K562 (cell line): ENCODE measurements around the gene HOGA1. TPM values are rescaled to one million over a fixed set of nuclear protein-coding genes. Genes with fewer than 3 reads are reported as not detected.
A peak's percentile ranks its signal among the peaks of the same experiment; 100 is the strongest.

Experiments used
- ATAC-seq: fragments of 200-7000 bp; cut with Tn5 transposase; 3 replicates; pipeline ENCODE4 v1.9.1; 2020; ENCODE audit warnings: moderate library complexity
- BruUV-seq: library from RNA; stranded (reverse); fragments of 400-500 nt; replicated peaks from 2 replicates; lab custom pipeline; 2021; lab: Mats Ljungman, UMichigan
- CTCF ChIA-PET: fragments of 300-600 bp; formaldehyde crosslinking; extraction: SDS; loops from one replicate; lab custom pipeline; 2021; ENCODE audit warnings: low intra/inter-chr PET ratio; lab: Yijun Ruan, JAX
- POLR2A ChIA-PET: fragments of 300-600, 350-650 bp; sonication (Branson Sonifier 250); formaldehyde crosslinking; extraction: SDS; loops from one replicate; lab custom pipeline; 2021; ENCODE audit warnings: antibody characterized with exemption, inconsistent platforms; lab: Yijun Ruan, JAX
- DNase-seq, 4 experiments: peaks; one replicate each; pipeline versions ENCODE4 v3.0.0 to v3.0.0-alpha.2; 2011 to 2018; ENCODE audit warnings: low spot score in 3 of 4, mixed read lengths in 3 of 4; ENCODE audit errors: extremely low read depth in 1 of 4
- FAIRE-seq: peaks from 2 replicates; lab custom pipeline; 2011; peaks lifted over from hg19 to GRCh38; lab: Jason Lieb, UNC
- H2AFZ ChIP-seq: 2 replicates; pipeline ENCODE4 v1.6.0; 2011; ENCODE audit warnings: low read depth, low read length, control low read depth, inconsistent platforms
- H3K27ac ChIP-seq: fragments of 200-600 bp; 3 replicates; pipeline ENCODE4 v1.8.0; 2011; ENCODE audit warnings: low read depth, mild to moderate bottlenecking, control low read depth, inconsistent platforms, low read length, moderate library complexity, mixed read lengths; ENCODE audit errors: extremely low read depth
- H3K27me3 ChIP-seq, 2 experiments: fragments of 300-600 bp in 1 of 2; 2 replicates in 1 of 2; 3 replicates in 1 of 2; pipeline versions ENCODE4 v1.6.0 to v1.8.0; 2011; ENCODE audit warnings: inconsistent platforms in 2 of 2, low read length in 2 of 2, mild to moderate bottlenecking in 1 of 2, mixed read lengths in 1 of 2, moderate library complexity in 1 of 2; ENCODE audit not compliant: control insufficient read depth in 2 of 2, insufficient read depth in 2 of 2
- H3K36me3 ChIP-seq: fragments of 300-600 bp; 3 replicates; pipeline ENCODE4 v1.8.0; 2011; ENCODE audit warnings: mild to moderate bottlenecking, low read length, inconsistent platforms; ENCODE audit not compliant: control insufficient read depth, insufficient read depth
- H3K4me1 ChIP-seq, 2 experiments: fragments of 200-600 bp in 1 of 2; replicated peaks in 1 of 2; 2 replicates in 1 of 2; 3 replicates in 1 of 2; pipeline versions ENCODE4 v1.5.1 to v1.8.0; 2011; ENCODE audit warnings: inconsistent platforms in 2 of 2, low read length in 2 of 2, mild to moderate bottlenecking in 1 of 2, mixed read lengths in 1 of 2, moderate library complexity in 1 of 2; ENCODE audit not compliant: control insufficient read depth in 2 of 2, insufficient read depth in 2 of 2
- H3K4me2 ChIP-seq: 2 replicates; pipeline ENCODE4 v1.6.1; 2011; ENCODE audit warnings: low read length, control low read depth, inconsistent platforms, mixed read lengths; ENCODE audit not compliant: insufficient read depth
- H3K4me3 ChIP-seq: fragments of 200-600 bp; sonication (generic), shearing (Covaris generic); 2 replicates; pipeline ENCODE4 v1.5.1; 2016; ENCODE audit warnings: control low read depth, inconsistent platforms
- H3K79me2 ChIP-seq: fragments of 200-600 bp; 3 replicates; pipeline ENCODE4 v1.8.0; 2011; ENCODE audit warnings: low read length, inconsistent platforms; ENCODE audit not compliant: control insufficient read depth, insufficient read depth
- H3K9ac ChIP-seq, 2 experiments: 2 replicates each; pipeline versions ENCODE4 v1.6.0 to v1.6.1; 2011; ENCODE audit warnings: low read depth in 2 of 2, low read length in 2 of 2, control low read depth in 1 of 2, inconsistent platforms in 1 of 2, mild to moderate bottlenecking in 1 of 2, mixed read lengths in 1 of 2; ENCODE audit not compliant: insufficient read depth in 1 of 2
- H3K9me1 ChIP-seq: one replicate; pipeline ENCODE4 v1.6.0; 2011; ENCODE audit warnings: inconsistent platforms, mild to moderate bottlenecking, low read length, moderate library complexity; ENCODE audit not compliant: control insufficient read depth, insufficient read depth
- H3K9me3 ChIP-seq: replicated peaks from 2 replicates; pipeline ENCODE4 v1.5.1; 2011; ENCODE audit warnings: low read depth, low read length, inconsistent platforms; ENCODE audit not compliant: control insufficient read depth, insufficient read depth
- H4K20me1 ChIP-seq: replicated peaks from 2 replicates; pipeline ENCODE4 v1.6.1; 2011; ENCODE audit warnings: low read length, inconsistent platforms, mixed read lengths; ENCODE audit not compliant: control insufficient read depth, insufficient read depth
- AFF4 ChIP-seq: sonication (generic); formaldehyde crosslinking; IDR thresholded peaks from 2 replicates; pipeline ENCODE4 v1.8.0; 2023; ENCODE audit warnings: mild to moderate bottlenecking, missing genetic modification reagents
- BHLHE40 ChIP-seq: IDR thresholded peaks from 2 replicates; pipeline ENCODE4 v1.6.1; 2011; ENCODE audit warnings: low read length, improper control_type of control experiment
- FOSL1 ChIP-seq: fragments of 200-800 bp; sonication (Bioruptor generic); conservative IDR thresholded peaks from 2 replicates; pipeline ENCODE4 v1.6.1; 2016; ENCODE audit warnings: missing genetic modification characterization, missing compliant biosample characterization
- JUN ChIP-seq, 2 experiments: sonication (generic) in 1 of 2; formaldehyde crosslinking in 1 of 2; IDR thresholded peaks; 2 replicates each; pipeline versions ENCODE4 v1.6.1 to v1.8.0; 2012 to 2022; ENCODE audit warnings: borderline replicate concordance in 2 of 2, mild to moderate bottlenecking in 2 of 2, improper control_type of control experiment in 1 of 2, low read depth in 1 of 2, low read length in 1 of 2, missing genetic modification reagents in 1 of 2
- LEF1 ChIP-seq: fragments of 450-650 bp; IDR thresholded peaks from 2 replicates; pipeline ENCODE4 v1.6.1; 2016; ENCODE audit warnings: mild to moderate bottlenecking
- MAZ ChIP-seq, 2 experiments: fragments of 450-650 bp in 1 of 2; sonication (generic) in 1 of 2; formaldehyde crosslinking; IDR thresholded peaks in 1 of 2; conservative IDR thresholded peaks in 1 of 2; 2 replicates each; pipeline versions ENCODE4 v1.4.0 to v1.5.0; 2020; ENCODE audit warnings: mild to moderate bottlenecking in 1 of 2, missing genetic modification reagents in 1 of 2
- NFYB ChIP-seq: IDR thresholded peaks from 2 replicates; pipeline ENCODE4 v1.6.1; 2011; ENCODE audit warnings: mild to moderate bottlenecking, moderate library complexity; ENCODE audit not compliant: insufficient read length; ENCODE audit errors: extremely low read depth
- NR2C2 ChIP-seq, 2 experiments: fragments of 200-800 bp in 1 of 2; sonication (Bioruptor generic) in 1 of 2; sonication (generic) in 1 of 2; formaldehyde crosslinking in 1 of 2; IDR thresholded peaks; 2 replicates each; pipeline versions ENCODE4 v1.6.1 to v1.8.0; 2016 to 2022; ENCODE audit warnings: mild to moderate bottlenecking in 1 of 2, missing compliant biosample characterization in 1 of 2, missing genetic modification characterization in 1 of 2, missing genetic modification reagents in 1 of 2
- RBM25 ChIP-seq: fragments of 200-400 bp; formaldehyde crosslinking; IDR thresholded peaks from 2 replicates; pipeline ENCODE4 v1.6.1; 2018; ENCODE audit warnings: low read length, low read depth, moderate library complexity; ENCODE audit not compliant: severe bottlenecking
- RFX5 ChIP-seq: IDR thresholded peaks from 2 replicates; pipeline ENCODE4 v1.6.1; 2011; ENCODE audit warnings: low read depth, mild to moderate bottlenecking, improper control_type of control experiment, low read length
- SPI1 ChIP-seq: IDR thresholded peaks from 2 replicates; pipeline ENCODE4 v1.6.1; 2011; ENCODE audit warnings: low read depth, low read length, control low read depth, borderline replicate concordance
- TRIM28 ChIP-seq: fragments of 450-650 bp; IDR thresholded peaks from 2 replicates; pipeline ENCODE4 v1.6.1; 2017
- ZNF445 ChIP-seq: fragments of 250-450 bp; sonication (Bioruptor Pico); IDR thresholded peaks from 2 replicates; pipeline ENCODE4 v1.4.0; 2020; ENCODE audit warnings: low read depth, mild to moderate bottlenecking, moderate library complexity
- ZNF785 ChIP-seq: fragments of 250-450 bp; sonication (Bioruptor Pico); IDR thresholded peaks from 2 replicates; pipeline ENCODE4 v1.4.0; 2020; ENCODE audit warnings: mild to moderate bottlenecking
- WGBS: fragments of 100-300 bp; shearing (Covaris generic); methylation state at CpG from one replicate; pipeline ENCODE4 v1.1.6; 2016; ENCODE audit warnings: low coverage, mixed read lengths; ENCODE audit not compliant: insufficient coverage; ENCODE audit errors: missing lambda C conversion rate; 5-methylcytosine and 5-hydroxymethylcytosine counted together
- in situ Hi-C: fragments of 300-500 bp; cut with MboI; formaldehyde crosslinking; loops from 4 replicates; pipeline ENCODE4 v1.15.0; 2018; ENCODE audit warnings: inconsistent platforms, mixed read lengths
- intact Hi-C: fragments of 100-400 bp; cut with micrococcal nuclease; formaldehyde crosslinking; loops from 2 replicates; pipeline ENCODE4 v1.14.2; 2022
- polyA plus RNA-seq, 8 experiments: library from polyadenylated mRNA; depleted of rRNA in 4 of 8; stranded (reverse) in 5 of 8; unstranded in 3 of 8; fragments of >200 nt; fragmentation: Nextera tagmentation in 2 of 8; fragmentation: Illumina TruSeq in 1 of 8; extraction: Ambion mirVana in 2 of 8; extraction: Trizol in 1 of 8; gene quantifications; 2 replicates each; pipeline versions ENCODE4 v1.2.1 to v1.2.3, GENCODE V29; 2011 to 2014; ENCODE audit warnings: inconsistent platforms in 1 of 8, missing spikeins in 1 of 8
- total RNA-seq, 7 experiments: library from RNA; depleted of rRNA in 6 of 7; stranded (reverse); fragments of >200 nt in 6 of 7; fragmentation: Illumina TruSeq in 2 of 7; extraction: Trizol in 2 of 7; gene quantifications; 2 replicates each; pipeline versions ENCODE4 v1.2.1 to v1.2.3, GENCODE V29; 2011 to 2021; ENCODE audit warnings: low replicate concordance in 1 of 7

HOGA1 gene
- total and polyA plus RNA-seq, 9 of the 15 experiments (the other 6 are each of a cell fraction or from before 2014, with no cell fraction given) = not detected

GRCh38 chr10:97542169-97543024 is 41.8 kb upstream of the HOGA1 start (continued):
- TF ChIP-seq ZNF785 = no peak
- TF ChIP-seq NFYB = no peak
- peak; percentile 91 for TF ChIP-seq FOSL1 (tag)
- no peak for TF ChIP-seq RBM25
- TF ChIP-seq JUN (IDR thresholded peaks at IDR 0.05; ENCODE audit: borderline replicate concordance, low read depth, low read length) = peak; percentile 79
- TF ChIP-seq JUN (CRISPR knock-in tag; IDR thresholded peaks at IDR 0.05; ENCODE audit: borderline replicate concordance) = no peak
- TF ChIP-seq NR2C2 (CRISPR knock-in tag; IDR thresholded peaks at IDR 0.05) = no peak
- no peak for TF ChIP-seq NR2C2 (tag; IDR thresholded peaks at IDR 0.05)

- H3K4me1 ChIP-seq = peaks cover 15 to 21% of the 10 kb centered on the region in 2 experiments; a peak in 4 of 5 replicates
- 5% methylated on average over 4 of the region's 10 CpGs for WGBS
- 0 out of 2 replicates have a peak overlapping the region, but pooled peaks have one; percentile 6 for H3K4me2 ChIP-seq
- H3K9ac ChIP-seq = no peak overlapping the region
- H3K27ac ChIP-seq = peak overlapping the region; percentile 52; the same call in 2 of the 3 replicates
- intact Hi-C loops (no loop called here), in situ Hi-C loops (no loop called here)
- no peaks in the 10 kb centered on the region for H3K9me1 ChIP-seq
- no peaks in the 10 kb centered on the region for H4K20me1 ChIP-seq
- BruUV-seq = no TSS peak
- ATAC-seq = peak; percentile 77
- FAIRE-seq = peak; percentile 91
- H3K4me3 ChIP-seq = no peak overlapping the region
- CTCF ChIA-PET = no interaction called here
- H3K36me3 ChIP-seq = no peaks in the 10 kb centered on the region
- DNase-seq = peak; percentile 54 to 68 (median 58)
- H3K27me3 ChIP-seq = no peaks in the 10 kb centered on the region
- no peaks in the 10 kb centered on the region for H3K79me2 ChIP-seq
- H2AFZ ChIP-seq = peak overlapping the region; percentile 43
- POLR2A ChIA-PET = no interaction called here
- no peaks in the 10 kb centered on the region for H3K9me3 ChIP-seq
- TF ChIP-seq FOSL1 (tag) = peak; percentile 92
- 0 out of 4 replicates have a peak, but pooled peaks of 1 of the 2 experiments have one; percentile 20 for TF ChIP-seq MAZ (CRISPR knock-in tag; conservative IDR thresholded peaks at IDR 0.05 in 1 of 2, IDR thresholded peaks at IDR 0.05 in 1 of 2)
- no peak for TF ChIP-seq RFX5
- TF ChIP-seq AFF4 (CRISPR knock-in tag) = no peak
- TF ChIP-seq TRIM28 = no peak
- TF ChIP-seq LEF1 = no peak
- TF ChIP-seq SPI1 = peak; percentile 33; the same call in 1 of the 2 replicates
- TF ChIP-seq ZNF445 = no peak
- TF ChIP-seq BHLHE40 = peak; percentile 29; the same call in 1 of the 2 replicates
Measured at GRCh38 chr10:97543025-97543546, 41.1 kb upstream of the HOGA1 start.
